ENCODE measurements around the gene CFAP65. TPM values are rescaled to one million over a fixed set of nuclear protein-coding genes. Genes with fewer than 3 reads are reported as not detected.

The CFAP65 gene
- total and polyA plus RNA-seq, 7 donors: under 0.01 to 0.10 (median under 0.01) TPM; not detected in 4

- DNase-seq: no peak
- TF ChIP-seq EP300 (IDR thresholded peaks at IDR 0.05): no peak
- TF ChIP-seq POLR2A (IDR thresholded peaks at IDR 0.05): no peak
- TF ChIP-seq POLR2AphosphoS5 (IDR thresholded peaks at IDR 0.05): no peak
- no peak for TF ChIP-seq CTCF (IDR thresholded peaks at IDR 0.05)
- no peaks in the 10 kb centered on the region for H3K36me3 ChIP-seq
- no peaks in the 10 kb centered on the region for H3K9me3 ChIP-seq
- H3K4me1 ChIP-seq: peaks cover 0 to 38% (median 33%) of the 10 kb centered on the region in 4 donors
- no peak overlapping the region for H3K27ac ChIP-seq
- 14 to 35% methylated on average over 4 of the region's 4 CpGs for WGBS, 2 donors
- intact Hi-C loops (cut with DNase I): loop anchor here (10.0 kb wide), 1 partner anchor 158 kb away; no protein-coding TSS in a partner anchor
- no peak overlapping the region for H3K4me3 ChIP-seq
- peaks cover 54 to 98% (median 78%) of the 10 kb centered on the region in 3 donors for H3K27me3 ChIP-seq
Measured at GRCh38 chr2:218996937-218997336, 44.4 kb downstream of the CFAP65 start.

- intact Hi-C loops (cut with DNase I): loop anchor here (10.0 kb wide), 1 partner anchor 159 kb away; no protein-coding TSS in a partner anchor
- peaks cover 0 to 30% (median 26%) of the 10 kb centered on the region in 4 donors for H3K4me1 ChIP-seq
- no peak overlapping the region for H3K27ac ChIP-seq
- peak overlapping the region; percentile 7 to 40 (median 31) for H3K4me3 ChIP-seq
- peak; percentile 94 for DNase-seq
- WGBS, 2 donors: 1 to 6% methylated on average over 43 of the region's 43 CpGs
- H3K36me3 ChIP-seq: no peaks in the 10 kb centered on the region
- H3K27me3 ChIP-seq: peaks cover 53 to 98% (median 78%) of the 10 kb centered on the region in 3 donors
- peak; percentile 19 to 75 (median 39) for TF ChIP-seq POLR2AphosphoS5 (IDR thresholded peaks at IDR 0.05)
- no peak for TF ChIP-seq EP300 (IDR thresholded peaks at IDR 0.05)
- peak in 1 of 2 donors; percentile 63 for TF ChIP-seq POLR2A (IDR thresholded peaks at IDR 0.05)
- TF ChIP-seq CTCF (IDR thresholded peaks at IDR 0.05): peak; percentile 71 to 89 (median 86)
- H3K9me3 ChIP-seq: no peaks in the 10 kb centered on the region
Measured at GRCh38 chr2:218995972-218996711, 45.2 kb downstream of the CFAP65 start.

GRCh38 chr2:218995561-218995960, 45.8 kb downstream of the CFAP65 start:
- Histone ChIP-seq H3K4me3 (no peak overlapping the region), H3K4me1 (peaks cover 0 to 30% (median 26%) of the 10 kb centered on the region in 4 donors), H3K36me3 (no peaks in the 10 kb centered on the region), H3K27me3 (peaks cover 53 to 98% (median 78%) of the 10 kb centered on the region in 3 donors), H3K9me3 (no peaks in the 10 kb centered on the region), H3K27ac (no peak overlapping the region)
- 18 to 25% methylated on average over 8 of the region's 8 CpGs for WGBS, 2 donors
- intact Hi-C loops (cut with DNase I): loop anchor here (10.0 kb wide), 1 partner anchor 159 kb away; no protein-coding TSS in a partner anchor
- TF ChIP-seq POLR2A (IDR thresholded peaks at IDR 0.05) (no peak), POLR2AphosphoS5 (IDR thresholded peaks at IDR 0.05) (no peak), EP300 (IDR thresholded peaks at IDR 0.05) (no peak), CTCF (IDR thresholded peaks at IDR 0.05) (no peak)
- DNase-seq: no peak

DNA sequence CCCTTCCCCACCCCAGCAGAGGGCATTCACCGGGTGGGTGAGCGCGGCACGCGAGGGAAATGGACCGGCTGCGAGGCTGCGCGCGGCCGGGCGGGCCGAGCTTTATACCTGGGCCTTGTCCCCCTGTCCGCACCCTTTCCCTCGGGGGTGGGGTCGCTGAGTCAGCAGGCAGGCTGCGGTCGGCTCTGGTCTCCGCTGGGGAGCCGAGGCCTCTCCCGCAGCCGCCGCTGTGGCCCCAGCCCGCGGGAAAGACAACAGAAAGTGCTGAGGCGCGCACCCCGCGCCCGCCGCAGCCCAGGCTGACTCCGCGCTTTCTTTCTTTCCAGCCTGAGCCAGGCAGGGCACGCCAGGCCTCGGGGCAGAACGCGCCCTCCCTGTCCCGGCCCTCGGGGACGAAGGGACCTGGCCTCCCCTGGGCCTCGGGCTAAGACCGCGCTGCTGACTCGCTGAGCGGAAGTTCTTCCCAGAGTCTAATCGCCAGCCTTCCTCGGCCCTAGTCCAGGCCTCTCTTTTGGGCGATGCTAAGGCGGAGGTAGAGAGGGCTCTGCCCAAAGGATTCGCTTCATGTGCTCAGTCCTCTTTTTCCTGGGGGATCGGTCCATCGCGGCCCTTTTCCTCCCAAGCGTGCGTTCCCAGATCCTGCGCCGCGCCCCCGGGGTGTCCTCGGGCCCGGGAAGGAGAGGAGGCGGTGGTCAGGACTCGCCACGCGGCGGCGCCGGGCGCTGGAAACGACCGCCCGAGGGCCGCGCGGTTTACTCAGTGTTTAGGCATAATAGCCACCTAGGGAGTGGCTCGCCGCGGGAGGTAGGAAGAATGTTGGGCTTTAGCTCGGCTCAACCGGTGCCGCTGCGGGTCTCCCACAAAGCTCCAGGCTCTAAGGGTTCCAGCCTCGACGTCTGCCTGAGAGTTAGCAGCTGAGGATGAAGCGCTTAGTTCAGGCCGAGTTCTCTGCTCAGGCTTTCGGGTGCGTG, 47.7 kb downstream of the CFAP65 start, which contains the start of gene CRYBA2:
CRYBA2 (minus strand) TSS at position 78 of the 971 bp plus-strand sequence. CDS start 246 bp downstream, outside the sequence.
- Histone ChIP-seq H3K27me3 (peaks cover 63 to 98% (median 93%) of the 10 kb centered on the region in 3 donors), H3K9me3 (no peaks in the 10 kb centered on the region), H3K36me3 (no peaks in the 10 kb centered on the region), H3K4me3 (peak within 1 kb of the TSS; percentile 18 to 48 (median 32)), H3K27ac (no peak within 1 kb of the TSS), H3K4me1 (peaks cover 0 to 30% (median 26%) of the 10 kb centered on the region in 4 donors)
- intact Hi-C loops (cut with DNase I): loop anchor here (10.0 kb wide), 1 partner anchor 161 kb away; no protein-coding TSS in a partner anchor
- no peak for TF ChIP-seq POLR2AphosphoS5 (IDR thresholded peaks at IDR 0.05)
- no peak for TF ChIP-seq EP300 (IDR thresholded peaks at IDR 0.05)
- TF ChIP-seq CTCF (IDR thresholded peaks at IDR 0.05): no peak
- TF ChIP-seq POLR2A (IDR thresholded peaks at IDR 0.05): no peak
- DNase-seq: no peak
- WGBS, 2 donors: 1 to 2% methylated on average over 88 of the region's 88 CpGs
